ENCODE data around the gene MFAP3L.
"Not testable (repeated sequence)": the region's sequence is repeated elsewhere in the genome, so short reads cannot be mapped to it uniquely, and the experiment has no call there.

Gene MFAP3L

GRCh38 chr4:169986369-169986768, 39.8 kb downstream of the MFAP3L start:
- no peak for DNase-seq

GRCh38 chr4:169985881-169986280, 40.3 kb downstream of the MFAP3L start:
- DNase-seq = no peak

GRCh38 chr4:169984745-169985144, 41.5 kb downstream of the MFAP3L start:
- DNase-seq = no peak

- DNase-seq = no peak
Observed at GRCh38 chr4:169984173-169984572, 42.0 kb downstream of the MFAP3L start.

- no peak for DNase-seq
Observed at GRCh38 chr4:169976951-169977350, 49.2 kb downstream of the MFAP3L start.

GRCh38 chr4:169975838-169976796, 50.1 kb downstream of the MFAP3L start:
- no peak for DNase-seq

GRCh38 chr4:169975131-169975837, 50.9 kb downstream of the MFAP3L start:
- DNase-seq = no peak

- no peak for DNase-seq
Observed at GRCh38 chr4:169971456-169972015, 54.7 kb downstream of the MFAP3L start.

GRCh38 chr4:169968999-169969398, 57.2 kb downstream of the MFAP3L start:
- no peak for DNase-seq

GRCh38 chr4:169963998-169964397, 62.2 kb downstream of the MFAP3L start:
- no peak for DNase-seq

- DNase-seq = no peak
Observed at GRCh38 chr4:169959254-169959653, 66.9 kb downstream of the MFAP3L start.

- DNase-seq = no peak
Observed at GRCh38 chr4:169958629-169959028, 67.6 kb downstream of the MFAP3L start.

GRCh38 chr4:169957785-169958184, 68.4 kb downstream of the MFAP3L start:
- no peak for DNase-seq

- no peak for DNase-seq
Observed at GRCh38 chr4:169956091-169956843, 69.9 kb downstream of the MFAP3L start.

- DNase-seq = no peak
Observed at GRCh38 chr4:169955521-169955920, 70.7 kb downstream of the MFAP3L start.

GRCh38 chr4:169952236-169953002, 73.8 kb downstream of the MFAP3L start:
- DNase-seq = no peak

GRCh38 chr4:169948271-169948670, 77.9 kb downstream of the MFAP3L start:
- DNase-seq = no peak

- DNase-seq = no peak
Observed at GRCh38 chr4:169945636-169946035, 80.6 kb downstream of the MFAP3L start.

GRCh38 chr4:169943601-169944000, 82.6 kb downstream of the MFAP3L start:
- DNase-seq = not testable (repeated sequence)

GRCh38 chr4:169941141-169941540, 85.1 kb downstream of the MFAP3L start:
- DNase-seq = no peak

- no peak for DNase-seq
Observed at GRCh38 chr4:169940460-169940859, 85.7 kb downstream of the MFAP3L start.

All from NCI-H748 treated with DMSO at 0.1 percent for 48 hours (cell line).